GM12878 (cell line): ENCODE results near the gene SOCS4. TPM values are rescaled to one million over a fixed set of nuclear protein-coding genes. Genes with fewer than 3 reads are reported as not detected.

Experiments
- BMI1 ChIP-seq: fragments of 450-650 bp; IDR thresholded peaks from 2 replicates; pipeline ENCODE4 v1.6.1; 2016; ENCODE audit warnings: mild to moderate bottlenecking, moderate library complexity, borderline replicate concordance
- CBFB ChIP-seq: IDR thresholded peaks from 2 replicates; pipeline ENCODE4 v1.6.1; 2016; ENCODE audit warnings: antibody characterized with exemption, low read depth
- CBX5 ChIP-seq: sonication (generic); IDR thresholded peaks from 2 replicates; pipeline ENCODE4 v1.6.1; 2016; ENCODE audit warnings: low read depth, moderate library complexity, mild to moderate bottlenecking, inconsistent platforms
- CUX1 ChIP-seq: IDR thresholded peaks from 2 replicates; pipeline ENCODE4 v1.6.1; 2012; ENCODE audit warnings: improper control_type of control experiment, low read depth, low read length; ENCODE audit not compliant: insufficient replicate concordance
- EP300 ChIP-seq, 2 experiments: fragments of 150-350 bp in 1 of 2; IDR thresholded peaks; 2 replicates each; pipeline ENCODE4 v1.6.1; 2011 to 2012; ENCODE audit warnings: low read depth in 2 of 2, low read length in 2 of 2, borderline replicate concordance in 1 of 2, improper control_type of control experiment in 1 of 2, inconsistent platforms in 1 of 2; ENCODE audit not compliant: control insufficient read depth in 1 of 2
- EZH2 ChIP-seq: IDR thresholded peaks from 2 replicates; pipeline ENCODE4 v1.6.1; 2012; ENCODE audit warnings: low read depth, mild to moderate bottlenecking, control low read depth, inconsistent platforms, low read length, borderline replicate concordance; ENCODE audit not compliant: control insufficient read depth
- JUNB ChIP-seq: IDR thresholded peaks from 2 replicates; pipeline ENCODE4 v1.6.1; 2016; ENCODE audit warnings: antibody characterized with exemption, mild to moderate bottlenecking
- JUND ChIP-seq: IDR thresholded peaks from 2 replicates; pipeline ENCODE4 v1.6.1; 2012; ENCODE audit warnings: low read depth, mild to moderate bottlenecking, low read length, improper control_type of control experiment, moderate library complexity
- MAX ChIP-seq: IDR thresholded peaks from 2 replicates; pipeline ENCODE4 v1.6.1; 2012; ENCODE audit warnings: low read depth, low read length, improper control_type of control experiment
- MEF2A ChIP-seq: IDR thresholded peaks from 2 replicates; pipeline ENCODE4 v1.6.1; 2011; ENCODE audit warnings: low read depth, mild to moderate bottlenecking, low read length, moderate library complexity; ENCODE audit not compliant: insufficient read depth
- MEF2B ChIP-seq: fragments of 450-650 bp; IDR thresholded peaks from 2 replicates; pipeline ENCODE4 v1.6.1; 2018; ENCODE audit warnings: mild to moderate bottlenecking, moderate library complexity; ENCODE audit not compliant: partially characterized antibody, poor library complexity, severe bottlenecking
- NRF1 ChIP-seq: conservative IDR thresholded peaks from 2 replicates; pipeline ENCODE4 v1.6.1; 2011; ENCODE audit warnings: mild to moderate bottlenecking, low read depth, low read length, improper control_type of control experiment
- PAX8 ChIP-seq: fragments of 450-650 bp; IDR thresholded peaks from 2 replicates; pipeline ENCODE4 v1.6.1; 2017; ENCODE audit warnings: mild to moderate bottlenecking, moderate library complexity
- PML ChIP-seq: IDR thresholded peaks from 2 replicates; pipeline ENCODE4 v1.6.1; 2012; ENCODE audit warnings: low read length, inconsistent platforms
- RELB ChIP-seq: fragments of 450-650 bp; IDR thresholded peaks from 2 replicates; pipeline ENCODE4 v1.6.1; 2017; ENCODE audit warnings: low read depth, mild to moderate bottlenecking, moderate library complexity
- SREBF2 ChIP-seq: IDR thresholded peaks from 2 replicates; pipeline ENCODE4 v1.6.1; 2012; ENCODE audit warnings: mild to moderate bottlenecking, low read length
- SRF ChIP-seq, 2 experiments: IDR thresholded peaks; 2 replicates each; pipeline ENCODE4 v1.6.1; 2011; ENCODE audit warnings: low read depth in 2 of 2, low read length in 2 of 2, mild to moderate bottlenecking in 1 of 2, moderate library complexity in 1 of 2
- TBL1XR1 ChIP-seq: IDR thresholded peaks from 2 replicates; pipeline ENCODE4 v1.6.1; 2012; ENCODE audit warnings: low read depth, low read length, improper control_type of control experiment
- TCF12 ChIP-seq: IDR thresholded peaks from 2 replicates; pipeline ENCODE4 v1.6.1; 2011; ENCODE audit warnings: low read depth, mild to moderate bottlenecking, low read length
- ZNF274 ChIP-seq: IDR thresholded peaks from one replicate; pipeline ENCODE4 v1.8.0; 2011; ENCODE audit not compliant: insufficient read length, insufficient read depth
- ZNF622 ChIP-seq: fragments of 450-650 bp; IDR thresholded peaks from 2 replicates; pipeline ENCODE4 v1.6.1; 2017; ENCODE audit warnings: mild to moderate bottlenecking, inconsistent platforms
- polyA plus RNA-seq, 11 experiments: library from polyadenylated mRNA; depleted of rRNA in 4 of 11; unstranded in 6 of 11; stranded (reverse) in 5 of 11; fragments of >200 nt; fragmentation: Nextera tagmentation in 4 of 11; fragmentation: Illumina TruSeq in 1 of 11; extraction: Ambion mirVana in 4 of 11; extraction: Trizol in 1 of 11; gene quantifications; 1 replicate in 1 of 11; 2 replicates in 10 of 11; pipeline versions ENCODE4 v1.2.1 to v1.2.3, GENCODE V29; 2011 to 2016; ENCODE audit warnings: inconsistent platforms in 2 of 11, missing spikeins in 2 of 11, low read depth in 1 of 11
- total RNA-seq, 4 experiments: library from RNA; depleted of rRNA in 3 of 4; stranded (reverse); fragments of >200 nt in 3 of 4; fragmentation: Illumina TruSeq in 1 of 4; extraction: Trizol in 1 of 4; gene quantifications; 2 replicates each; pipeline versions ENCODE4 v1.2.1 to v1.2.3, GENCODE V29; 2013 to 2021

Gene SOCS4
- total and polyA plus RNA-seq, 10 of the 15 experiments (the other 5 are each of a cell fraction or from before 2014, with no cell fraction given) = 5.7 to 31.5 (median 20.8) TPM

GRCh38 chr14:55097881-55098560 is 71.0 kb downstream of the SOCS4 start (continued):
- no peak for TF ChIP-seq CUX1
- no peak for TF ChIP-seq NRF1
- peak; percentile 88; the same call in 1 of the 2 replicates for TF ChIP-seq CBX5
- TF ChIP-seq EZH2 = no peak
- TF ChIP-seq MAX = peak; percentile 87
- peak; percentile 84 for TF ChIP-seq RELB
- no peak; the same call in 1 of the 2 replicates for TF ChIP-seq TBL1XR1
- TF ChIP-seq MEF2A = 0 out of 2 replicates have a peak, but pooled peaks have one; percentile 45
- no peak for TF ChIP-seq ZNF622
- no peak for TF ChIP-seq PAX8
- TF ChIP-seq CBFB = 0 out of 2 replicates have a peak, but pooled peaks have one; percentile 71
- peak; percentile 89 to 90 for TF ChIP-seq EP300 (IDR thresholded peaks at IDR 0.05; ENCODE audit: borderline replicate concordance in 1 of 2, control insufficient read depth in 1 of 2, low read depth in 2 of 2, low read length in 2 of 2)
- TF ChIP-seq TCF12 = peak; percentile 77
- TF ChIP-seq JUND = peak; percentile 91
- no peak for TF ChIP-seq ZNF274
- 0 out of 4 replicates have a peak, but pooled peaks of 1 of the 2 experiments have one; percentile 32 for TF ChIP-seq SRF (IDR thresholded peaks at IDR 0.05; ENCODE audit: low read depth in 2 of 2, low read length in 2 of 2)
- 0 out of 2 replicates have a peak, but pooled peaks have one; percentile 20 for TF ChIP-seq PML
- 0 out of 2 replicates have a peak, but pooled peaks have one; percentile 22 for TF ChIP-seq BMI1
- no peak for TF ChIP-seq SREBF2
- TF ChIP-seq JUNB = peak; percentile 86
- TF ChIP-seq MEF2B = peak; percentile 42
